DND-41 (cell line): ENCODE data around the gene ZNF740.

ENCODE experiments used
- CTCF ChIP-seq: IDR thresholded peaks from 2 replicates; pipeline ENCODE4 v1.5.1; 2012; ENCODE audit warnings: borderline replicate concordance, low read length, moderate library complexity, mild to moderate bottlenecking; ENCODE audit not compliant: poor library complexity, severe bottlenecking; ENCODE audit errors: extremely low read depth
- EZH2 ChIP-seq: IDR thresholded peaks from 3 replicates; pipeline ENCODE4 v1.6.1; 2012; ENCODE audit warnings: borderline replicate concordance, low read depth, mild to moderate bottlenecking, moderate library complexity, low read length, inconsistent platforms; ENCODE audit not compliant: severe bottlenecking

DNA sequence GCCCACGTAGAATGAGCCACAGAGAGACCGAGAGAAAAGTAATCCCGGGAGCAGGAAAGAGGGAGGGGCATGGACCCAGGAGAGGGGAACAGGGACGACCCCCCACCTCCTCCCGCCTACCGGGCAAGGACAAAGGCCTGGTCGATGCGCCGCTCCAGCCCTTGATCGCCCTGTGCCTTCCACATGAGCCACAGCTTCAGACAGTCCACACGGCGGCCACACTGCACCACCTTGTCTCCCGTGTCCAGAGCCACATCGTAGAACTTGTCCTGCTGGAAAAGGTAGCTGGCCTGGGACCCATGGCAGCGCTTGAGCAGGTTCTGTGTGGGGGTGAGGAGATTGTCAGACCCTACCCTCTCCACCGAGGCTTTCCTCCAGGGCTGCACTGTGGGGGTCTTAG is 20.5 kb upstream of the ZNF740 start:
- TF ChIP-seq CTCF: no peak
- no peak for TF ChIP-seq EZH2
